GM18951 (cell line): ENCODE measurements around the gene FER1L5.

ENCODE experiments used
- POLR2A ChIP-seq: IDR thresholded peaks from 4 replicates; pipeline ENCODE4 v1.6.1; 2011; ENCODE audit warnings: mild to moderate bottlenecking; ENCODE audit not compliant: insufficient read length, insufficient read depth; ENCODE audit errors: extremely low read depth
- in situ Hi-C: fragments of 300-500 bp; cut with MboI; formaldehyde crosslinking; loops from one replicate; pipeline ENCODE4 v1.12.0; 2022; ENCODE audit warnings: low sequenced_read_pairs, mixed read lengths, inconsistent platforms; ENCODE audit not compliant: unreplicated experiment

Gene FER1L5

DNA sequence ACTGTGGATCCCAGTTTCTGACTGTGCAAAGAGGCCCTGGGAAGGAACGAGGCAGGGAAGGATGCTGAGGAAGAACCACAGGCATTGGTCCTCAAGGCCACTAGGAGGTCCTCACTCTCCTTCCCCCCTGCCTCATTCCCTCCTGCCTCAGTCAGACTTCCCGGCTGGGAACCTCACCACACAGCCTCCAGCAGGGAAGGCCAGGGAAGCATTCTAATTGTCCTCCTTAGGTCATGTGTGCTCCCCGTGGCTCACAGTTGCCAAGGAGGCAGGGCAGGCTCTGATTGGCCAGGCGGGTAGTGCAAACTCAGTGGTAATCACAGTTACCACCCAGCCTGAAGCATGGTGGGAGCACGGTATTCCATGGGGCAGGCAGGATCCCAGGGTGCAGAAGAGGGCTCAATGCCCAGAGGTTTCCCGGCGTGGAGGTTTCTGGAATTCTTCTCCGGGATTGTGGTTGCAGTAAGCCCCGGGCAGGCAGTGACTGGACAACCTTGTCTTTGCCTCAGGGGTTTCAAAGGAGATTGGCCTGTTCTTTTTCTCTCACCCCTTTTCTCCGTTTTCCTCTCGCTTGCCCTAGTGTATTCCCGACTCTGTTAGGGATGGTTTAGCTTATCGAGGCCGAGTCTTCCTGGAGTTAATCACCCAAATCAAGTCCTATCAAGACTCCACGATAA, 27.1 kb downstream of the FER1L5 start:
- in situ Hi-C loops, result no loop called here
- no peak for TF ChIP-seq POLR2A

DNA sequence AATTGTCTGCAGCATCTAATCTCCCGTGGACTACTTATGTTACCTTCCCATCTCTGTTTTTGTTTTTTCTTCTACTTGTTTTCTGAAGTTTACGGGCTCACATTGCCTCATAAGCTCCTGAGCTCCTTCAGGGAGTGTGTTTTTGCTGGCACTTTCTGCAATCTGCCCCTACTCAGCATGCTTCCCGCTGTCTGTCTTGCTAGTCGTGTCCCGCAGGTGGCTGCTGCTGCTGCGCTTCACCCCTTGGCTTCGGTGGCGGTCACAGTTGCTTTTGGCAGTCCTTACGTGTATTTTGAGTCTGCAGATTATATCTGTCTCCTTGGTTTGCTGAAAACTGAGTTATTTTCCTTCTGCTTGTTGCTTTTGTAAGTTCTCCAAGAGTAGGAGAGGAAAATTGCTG, 37.3 kb downstream of the FER1L5 start:
- in situ Hi-C loops, result no loop called here
- no peak for TF ChIP-seq POLR2A

DNA sequence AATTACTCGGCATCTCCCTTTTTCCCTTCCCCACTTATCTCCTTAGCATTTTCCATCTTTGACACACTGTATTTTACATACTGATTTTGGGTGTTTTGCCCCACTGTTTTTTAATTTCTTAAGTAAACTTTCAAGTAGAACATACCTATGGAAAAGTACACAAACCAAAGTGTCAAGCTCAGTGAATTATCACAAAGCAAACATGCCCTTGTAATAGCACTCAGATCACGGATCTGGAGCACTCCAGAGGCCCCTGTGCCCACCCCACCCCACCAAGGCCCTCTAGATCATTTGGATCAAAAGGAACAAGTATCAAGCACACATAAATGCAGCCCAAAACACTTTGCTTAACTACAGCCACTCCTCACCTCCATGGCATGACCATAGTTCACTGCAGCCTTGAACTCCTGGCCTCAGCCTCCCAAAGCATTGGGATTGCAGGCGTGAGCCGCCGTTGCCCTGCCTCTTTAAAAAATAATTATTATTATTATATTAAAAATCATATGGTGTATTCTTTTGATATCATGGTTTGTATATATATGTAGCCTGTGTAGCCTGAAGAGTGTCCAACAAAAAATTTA, 38.1 kb downstream of the FER1L5 start:
- no peak for TF ChIP-seq POLR2A
- in situ Hi-C loops, result no loop called here

DNA sequence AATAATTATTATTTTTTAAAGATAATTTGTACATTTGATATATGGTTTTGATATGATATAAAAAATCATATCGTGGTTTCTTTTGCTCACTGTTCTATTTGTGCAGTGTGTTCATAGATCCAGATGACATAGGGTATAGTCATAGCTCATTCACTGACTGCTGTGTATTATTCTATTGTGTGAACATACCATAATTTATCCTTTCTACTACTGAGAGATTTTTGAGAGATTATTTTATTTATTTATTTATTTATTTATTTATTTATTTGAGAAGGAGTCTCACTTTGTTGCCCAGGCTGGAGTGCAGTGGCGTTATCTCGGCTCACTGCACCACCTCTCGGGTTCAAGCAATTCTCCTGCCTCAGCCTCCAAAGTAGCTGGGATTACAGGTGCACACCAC, 39.0 kb downstream of the FER1L5 start:
- TF ChIP-seq POLR2A, result no peak
- in situ Hi-C loops, result no loop called here

DNA sequence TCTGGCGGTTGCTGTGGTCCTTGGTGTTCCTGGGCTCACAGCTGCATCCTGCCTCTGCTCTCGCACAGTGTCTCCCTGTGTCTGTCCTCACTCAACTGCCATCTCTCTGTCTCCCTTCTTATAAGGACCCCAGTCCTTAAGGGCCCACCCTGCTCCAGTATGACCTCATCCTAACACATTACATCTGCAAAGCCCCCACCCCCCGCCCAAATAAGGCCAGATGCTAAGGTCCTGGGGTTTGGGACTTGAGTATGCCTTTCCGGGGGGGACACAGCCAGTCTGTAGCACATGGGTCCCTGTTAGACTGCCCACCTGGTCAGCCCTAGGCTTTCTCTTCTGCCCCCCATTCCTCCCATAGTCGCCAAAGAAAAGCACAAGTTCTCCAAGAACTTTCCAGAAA, 40.7 kb downstream of the FER1L5 start:
- in situ Hi-C loops, result no loop called here
- no peak for TF ChIP-seq POLR2A

DNA sequence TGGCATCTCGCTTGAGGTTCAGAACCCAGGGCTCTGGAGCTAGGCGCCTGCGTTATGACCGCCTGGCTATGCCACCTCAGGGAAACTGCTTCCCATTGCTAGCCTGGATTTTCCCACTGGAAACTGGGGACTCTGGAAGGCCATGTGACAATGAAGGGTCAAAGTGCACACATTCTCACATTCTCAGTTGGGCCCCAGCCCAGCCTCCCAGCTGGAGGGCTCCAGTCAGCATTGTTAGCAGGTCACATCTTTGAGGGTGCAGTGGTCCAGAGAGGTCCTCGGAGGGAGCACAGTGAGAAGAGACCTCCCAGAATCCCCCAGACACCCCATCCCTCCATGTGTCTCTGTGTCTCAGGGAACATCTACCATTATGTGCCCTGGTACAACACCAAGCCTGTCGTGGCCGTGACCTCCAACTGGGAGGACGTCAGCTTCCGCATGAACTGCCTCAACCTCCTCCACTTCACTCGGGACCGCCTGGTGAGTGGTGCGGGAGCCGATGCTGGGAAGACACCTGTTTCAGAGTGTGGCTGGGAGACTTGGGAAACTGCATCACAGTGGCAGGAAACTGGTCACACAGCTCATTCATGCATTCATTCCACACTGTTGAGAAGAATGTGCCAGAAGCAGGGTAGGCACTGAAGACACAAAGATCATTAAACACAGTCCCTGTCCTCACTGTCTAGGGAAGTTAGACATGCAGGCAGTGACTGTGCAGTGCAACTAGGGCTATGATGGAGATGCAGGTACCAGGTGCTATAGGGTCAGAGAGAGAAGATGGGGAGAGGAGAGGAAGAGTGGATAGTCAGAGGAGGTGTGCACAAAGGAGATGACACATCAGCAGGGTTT, 41.6 kb downstream of the FER1L5 start:
- in situ Hi-C loops, result no loop called here
- TF ChIP-seq POLR2A, result no peak

DNA sequence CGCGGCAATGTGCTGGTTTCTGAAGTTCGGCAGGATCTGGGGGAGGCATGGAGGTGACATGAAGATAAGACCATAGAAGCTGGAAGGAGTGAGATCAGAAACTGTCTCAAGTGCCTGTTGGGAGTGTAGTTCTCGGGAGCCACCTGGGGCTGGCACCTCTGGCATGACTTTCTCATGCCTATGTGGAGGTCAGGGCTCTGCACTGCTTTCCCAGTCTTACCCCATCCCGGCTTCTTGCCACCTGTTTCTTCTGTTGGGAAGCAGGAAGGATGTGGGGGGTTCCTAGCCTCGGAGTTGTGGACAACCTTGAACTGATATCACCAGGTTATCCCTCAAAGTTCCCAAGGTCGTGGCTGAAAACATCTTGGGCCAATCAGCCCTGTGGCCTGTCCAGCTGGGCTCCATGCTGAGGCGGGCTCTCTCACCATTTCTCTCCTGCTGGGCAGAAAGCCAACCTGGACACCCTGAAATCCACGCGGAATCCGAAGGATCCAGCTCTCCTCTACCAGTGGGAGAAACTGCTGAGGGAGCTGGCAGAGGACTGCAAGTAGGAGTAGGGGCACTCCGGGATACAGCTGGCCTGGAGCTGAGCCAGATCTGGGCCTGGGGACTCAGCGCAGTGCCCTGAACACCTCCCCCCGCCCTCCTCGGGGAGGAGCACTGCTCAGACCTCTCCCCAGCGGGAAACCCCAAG, 42.5 kb downstream of the FER1L5 start:
- no peak for TF ChIP-seq POLR2A
- in situ Hi-C loops, result no loop called here

DNA sequence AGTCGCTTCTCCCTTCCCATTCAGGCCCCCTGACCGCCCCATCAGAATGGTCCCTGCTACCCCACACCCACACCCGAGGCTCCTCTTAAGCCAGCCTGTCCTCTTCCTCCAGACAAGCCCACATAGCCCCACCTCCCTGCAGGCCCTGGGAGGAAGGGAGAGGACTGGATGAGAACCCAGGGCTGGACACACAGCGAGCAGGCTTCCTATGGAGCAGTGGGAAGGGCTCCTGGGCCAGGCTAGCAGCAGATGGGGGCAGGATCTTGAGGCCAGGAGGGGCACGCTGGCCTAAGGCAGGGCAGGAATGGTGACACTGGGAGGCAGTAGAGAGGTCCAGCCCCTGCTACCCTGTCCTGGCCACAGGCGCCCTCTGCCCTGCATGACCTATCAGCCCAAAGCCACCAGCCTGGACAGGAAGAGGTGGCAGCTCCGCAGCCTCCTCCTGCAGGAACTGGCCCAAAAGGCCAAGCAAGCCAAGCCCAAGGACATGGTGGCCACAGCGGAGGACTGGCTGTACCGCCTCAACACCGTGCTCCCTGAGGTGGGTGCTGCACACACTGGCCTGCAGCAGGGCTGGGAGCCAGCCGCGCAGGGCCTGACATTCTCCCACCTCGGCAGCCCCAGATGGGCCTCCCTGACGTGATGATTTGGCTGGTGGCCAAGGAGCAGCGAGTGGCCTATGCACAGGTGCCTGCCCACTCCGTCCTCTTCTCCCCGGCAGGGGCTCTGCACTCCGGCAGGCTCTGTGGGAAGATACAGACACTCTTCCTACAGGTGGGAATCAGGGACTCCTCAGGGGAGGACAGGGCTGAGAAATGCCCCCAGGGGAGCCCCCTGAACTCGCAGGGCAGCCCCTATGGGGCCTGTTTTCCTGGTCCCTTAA, 43.3 kb downstream of the FER1L5 start:
- no peak for TF ChIP-seq POLR2A
- in situ Hi-C loops, result no loop called here

DNA sequence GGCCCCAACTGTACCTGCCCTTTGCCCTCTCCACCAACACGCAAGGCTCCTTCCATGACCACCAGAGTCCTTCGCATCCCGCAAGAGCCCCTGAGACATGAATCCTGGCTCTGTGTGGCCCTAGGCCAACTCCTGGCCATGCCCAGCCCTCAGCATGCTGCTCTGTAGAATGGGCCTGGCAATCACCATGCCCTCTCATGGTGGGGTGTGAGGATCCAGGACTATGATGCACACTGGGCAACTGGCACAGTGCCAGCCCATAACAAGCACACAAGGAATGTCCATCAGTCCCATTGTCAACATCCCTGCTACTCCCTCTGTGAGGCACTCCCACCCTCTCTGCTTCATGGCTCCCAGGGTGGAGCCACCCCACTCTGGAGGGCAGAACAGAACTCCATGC, 44.7 kb downstream of the FER1L5 start:
- in situ Hi-C loops, result no loop called here
- TF ChIP-seq POLR2A, result no peak

DNA sequence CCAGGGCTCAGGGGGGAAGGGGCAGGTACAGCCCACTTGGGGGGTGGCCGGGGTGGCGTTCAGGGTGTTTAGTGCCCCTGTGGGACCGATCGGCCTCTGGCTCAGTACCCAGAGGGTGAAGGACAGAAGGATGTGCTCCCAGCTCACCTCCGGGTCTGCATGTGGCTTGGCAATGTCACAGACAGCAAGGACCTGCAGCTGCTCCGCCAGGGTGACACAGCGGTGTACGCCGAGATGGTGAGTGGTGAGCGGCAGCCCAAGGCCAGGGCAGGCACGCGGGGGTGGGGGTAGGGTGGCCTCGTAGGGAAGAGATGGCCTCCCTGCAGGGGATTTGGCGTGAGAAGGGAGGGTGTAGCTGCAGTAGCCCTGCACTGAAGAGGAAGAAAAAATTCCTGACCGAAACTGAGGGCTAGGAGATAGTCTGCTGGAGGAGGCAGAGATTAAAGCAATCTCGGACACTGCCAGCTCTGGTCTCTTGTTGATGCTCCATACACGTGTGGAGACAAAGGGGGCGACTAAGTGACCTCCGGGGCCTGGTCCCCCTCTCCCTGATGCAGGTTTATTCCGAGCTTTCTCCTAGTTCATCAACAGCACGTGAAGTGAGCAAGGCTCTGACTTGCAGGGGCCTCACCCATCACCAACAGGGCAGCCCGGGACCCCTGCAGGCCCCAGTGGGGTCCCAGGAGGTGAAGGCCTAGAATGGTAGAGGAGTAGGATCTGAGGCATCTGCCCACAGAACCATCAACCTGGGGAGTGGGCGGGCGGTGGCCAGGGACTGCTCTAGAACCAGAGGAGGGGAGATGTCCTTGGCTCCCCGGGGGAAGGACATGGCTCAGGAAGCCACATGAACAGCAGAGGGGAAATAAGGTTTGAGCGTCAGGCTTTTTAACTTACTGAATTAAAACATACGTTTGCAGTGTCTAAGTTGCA, 45.4 kb downstream of the FER1L5 start:
- TF ChIP-seq POLR2A, result no peak
- in situ Hi-C loops, result no loop called here

DNA sequence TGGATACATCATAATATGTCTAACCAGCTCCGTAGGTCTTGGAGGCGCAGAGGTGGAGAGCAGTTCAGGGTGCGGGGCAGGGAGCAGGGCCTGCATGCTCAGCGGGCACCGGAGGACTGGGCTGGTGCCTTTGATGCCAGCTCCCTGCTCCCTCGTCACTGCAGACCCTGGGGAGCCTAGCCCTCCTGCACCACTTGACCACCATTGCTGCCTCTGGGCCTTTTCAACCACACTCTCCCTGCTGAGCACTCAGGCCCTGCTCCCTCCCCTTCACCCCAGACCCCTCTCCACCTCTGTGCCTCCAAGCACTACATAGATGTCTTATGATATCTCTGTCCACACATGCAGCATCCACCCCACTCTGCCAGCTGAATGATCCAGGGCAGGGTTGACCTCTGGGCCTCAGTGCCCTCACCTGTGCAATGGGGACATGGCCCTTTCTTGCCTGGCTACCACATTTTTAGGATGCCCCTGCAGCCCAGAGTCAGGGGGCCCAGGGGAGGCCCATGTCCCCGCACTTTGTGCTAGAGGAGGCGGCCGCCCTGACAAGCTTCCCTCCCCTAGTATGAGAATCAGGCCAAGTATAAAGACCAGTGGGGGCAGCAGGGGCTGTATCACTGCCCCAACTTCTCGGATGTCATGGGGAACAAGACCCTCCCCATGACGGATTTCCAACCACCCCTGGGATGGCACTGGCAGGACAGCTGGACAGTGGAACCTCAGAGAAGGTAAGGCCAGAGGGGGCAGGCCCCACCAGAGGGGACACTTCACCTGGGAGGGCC, 46.3 kb downstream of the FER1L5 start:
- TF ChIP-seq POLR2A, result no peak
- in situ Hi-C loops, result no loop called here
